Measurements from ENCODE around the gene KCNC3. TPM values are rescaled to one million over a fixed set of nuclear protein-coding genes. Genes with fewer than 3 reads are reported as not detected.

KCNC3 gene
- total and polyA plus RNA-seq, 10 of the 15 experiments (the other 5 are each of a cell fraction or from before 2014, with no cell fraction given) = 0.08 to 3.8 (median 0.44) TPM; not detected in 2

- TF ChIP-seq ZNF274 (IDR thresholded peaks at IDR 0.05; ENCODE audit: insufficient read depth, insufficient read length) (no peak), BCL11A (IDR thresholded peaks at IDR 0.05; ENCODE audit: low read depth, low read length) (no peak), MYC (IDR thresholded peaks at IDR 0.05; ENCODE audit: insufficient read depth, insufficient read length, insufficient replicate concordance, low read length, severe bottlenecking) (peak; percentile 20), USF2 (IDR thresholded peaks at IDR 0.05; ENCODE audit: borderline replicate concordance, low read depth, low read length) (no peak), HCFC1 (IDR thresholded peaks at IDR 0.05; ENCODE audit: low read length) (peak; percentile 92), ZBTB33 (IDR thresholded peaks at IDR 0.05) (no peak), KLF5 (IDR thresholded peaks at IDR 0.05; ENCODE audit: partially characterized antibody) (peak; percentile 94), NFYA (IDR thresholded peaks at IDR 0.05; ENCODE audit: borderline replicate concordance, low read depth, low read length) (no peak), EED (IDR thresholded peaks at IDR 0.05; ENCODE audit: low read depth) (peak; percentile 61; the same call in 1 of the 2 replicates), ETV6 (conservative IDR thresholded peaks at IDR 0.05 in 1 of 2, IDR thresholded peaks at IDR 0.05 in 1 of 2; ENCODE audit: borderline replicate concordance in 1 of 2, low read depth in 1 of 2) (peak in 1 of 2 experiments; percentile 55; a peak in 1 of 4 replicates), RAD21 (IDR thresholded peaks at IDR 0.05; ENCODE audit: insufficient read depth, low read depth, low read length) (no peak), NR2C2 (IDR thresholded peaks at IDR 0.05; ENCODE audit: borderline replicate concordance, control insufficient read depth, insufficient read length, low read depth) (no peak), ZNF207 (IDR thresholded peaks at IDR 0.05; ENCODE audit: borderline replicate concordance) (peak; percentile 94), HDGF (IDR thresholded peaks at IDR 0.05) (no peak; the same call in 1 of the 2 replicates), NRF1 (conservative IDR thresholded peaks at IDR 0.05; ENCODE audit: low read depth, low read length) (no peak), ZZZ3 (IDR thresholded peaks at IDR 0.05; ENCODE audit: control insufficient read depth, insufficient read length, low read depth) (peak; percentile 72), MEF2B (IDR thresholded peaks at IDR 0.05; ENCODE audit: partially characterized antibody, poor library complexity, severe bottlenecking) (peak; percentile 30), ESRRA (IDR thresholded peaks at IDR 0.05; ENCODE audit: low read length) (no peak; the same call in 1 of the 2 replicates), SMAD1 (IDR thresholded peaks at IDR 0.05; ENCODE audit: low read depth, partially characterized antibody) (peak; percentile 51), FOXK2 (IDR thresholded peaks at IDR 0.05) (peak; percentile 90)
- TF ChIP-seq, protein P1, sequence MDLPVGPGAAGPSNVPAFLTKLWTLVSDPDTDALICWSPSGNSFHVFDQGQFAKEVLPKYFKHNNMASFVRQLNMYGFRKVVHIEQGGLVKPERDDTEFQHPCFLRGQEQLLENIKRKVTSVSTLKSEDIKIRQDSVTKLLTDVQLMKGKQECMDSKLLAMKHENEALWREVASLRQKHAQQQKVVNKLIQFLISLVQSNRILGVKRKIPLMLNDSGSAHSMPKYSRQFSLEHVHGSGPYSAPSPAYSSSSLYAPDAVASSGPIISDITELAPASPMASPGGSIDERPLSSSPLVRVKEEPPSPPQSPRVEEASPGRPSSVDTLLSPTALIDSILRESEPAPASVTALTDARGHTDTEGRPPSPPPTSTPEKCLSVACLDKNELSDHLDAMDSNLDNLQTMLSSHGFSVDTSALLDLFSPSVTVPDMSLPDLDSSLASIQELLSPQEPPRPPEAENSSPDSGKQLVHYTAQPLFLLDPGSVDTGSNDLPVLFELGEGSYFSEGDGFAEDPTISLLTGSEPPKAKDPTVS (IDR thresholded peaks at IDR 0.05; ENCODE audit: low read depth, low read length) = peak; percentile 65; the same call in 1 of the 2 replicates
Observed at GRCh38 chr19:50376166-50377050, 47.2 kb upstream of the KCNC3 start, which contains the start of gene NR1H2 (continued).
